ENCODE measurements around the gene PTRH2.

DNA sequence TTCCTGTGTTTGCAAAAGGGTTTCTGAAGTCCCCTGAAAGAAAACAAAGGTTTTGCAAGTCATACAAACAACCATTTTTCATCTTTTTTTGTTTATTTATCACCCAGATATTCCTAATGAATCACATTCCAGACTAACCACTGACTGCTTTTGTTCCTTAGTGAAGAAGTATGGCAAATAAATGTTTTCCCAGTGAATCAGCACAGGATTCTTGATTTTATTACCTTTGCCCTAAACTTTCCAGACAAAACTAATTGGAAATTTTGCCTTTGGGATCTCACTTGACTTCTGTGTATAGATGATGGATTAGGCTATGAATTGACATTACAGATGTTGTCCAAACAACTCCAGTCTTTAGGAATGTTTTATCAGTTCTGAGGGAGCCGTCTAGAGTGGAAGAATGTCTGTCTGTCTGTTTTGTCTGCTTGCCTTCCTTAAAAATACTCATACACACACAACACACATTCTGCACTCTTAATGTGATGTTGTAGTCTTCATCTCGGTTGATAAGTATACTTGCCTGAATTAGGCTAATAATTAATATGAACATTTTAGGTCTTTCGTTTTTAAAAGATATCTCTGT is 49.1 kb upstream of the PTRH2 start:
- no peak for TF ChIP-seq SUZ12 (IDR thresholded peaks at IDR 0.05)
- TF ChIP-seq ZNF384 (IDR thresholded peaks at IDR 0.05): no peak
- no peak for TF ChIP-seq FOXM1 (IDR thresholded peaks at IDR 0.05; ENCODE audit: borderline replicate concordance)
- no peak for TF ChIP-seq NFRKB (IDR thresholded peaks at IDR 0.05)
- no peak for TF ChIP-seq FOXA1 (IDR thresholded peaks at IDR 0.05)
- TF ChIP-seq SP1 (IDR thresholded peaks at IDR 0.05): no peak
- no peak for TF ChIP-seq L3MBTL2 (conservative IDR thresholded peaks at IDR 0.05)
- no peak for TF ChIP-seq ELF4 (IDR thresholded peaks at IDR 0.05)
- TF ChIP-seq ARNT (IDR thresholded peaks at IDR 0.05): no peak
- no peak for TF ChIP-seq LEF1 (IDR thresholded peaks at IDR 0.05; ENCODE audit: borderline replicate concordance)
- no peak for TF ChIP-seq FOXK2 (IDR thresholded peaks at IDR 0.05)
- TF ChIP-seq HDGF (IDR thresholded peaks at IDR 0.05; ENCODE audit: borderline replicate concordance): no peak
- TF ChIP-seq PKNOX1 (IDR thresholded peaks at IDR 0.05): no peak
